Activated naive CD4-positive, alpha-beta T cell treated with anti-CD3 and anti-CD28 coated beads, Interleukin-2, amount 50 U/mL, for 72 hours (primary cell): ENCODE results near the gene MCAT. TPM values are rescaled to one million over a fixed set of nuclear protein-coding genes. Genes with fewer than 3 reads are reported as not detected.

ENCODE experiments used
- ATAC-seq, 2 donors: fragments of 150-1000 bp; cut with Tn5 transposase; 2 replicates each; pipeline ENCODE4 v1.10.0; 2021; ENCODE audit warnings: mild to moderate bottlenecking in 2 of 2, moderate library complexity in 2 of 2
- DNase-seq, 2 donors: peaks; one replicate each; pipeline ENCODE4 v3.0.0; 2021 to 2022; ENCODE audit warnings: low spot score in 2 of 2
- H3K27ac Mint-ChIP-seq, 2 donors: one replicate each; pipeline ENCODE4 v1.8.0; 2022; ENCODE audit warnings: mild to moderate bottlenecking in 2 of 2, mixed read lengths in 2 of 2
- H3K36me3 Mint-ChIP-seq, 2 donors: one replicate each; pipeline ENCODE4 v1.8.0; 2022; ENCODE audit warnings: mixed read lengths in 2 of 2
- H3K9me3 Mint-ChIP-seq, 2 donors: one replicate each; pipeline ENCODE4 v1.8.0; 2022; ENCODE audit warnings: mixed read lengths in 2 of 2
- total RNA-seq, 2 donors: library from RNA; stranded (reverse); gene quantifications; one replicate each; pipeline ENCODE4 v1.2.3, GENCODE V29; 2022

Gene MCAT
- total RNA-seq, 2 donors from 2014 or later, result 6.0 to 19.4 TPM

DNA sequence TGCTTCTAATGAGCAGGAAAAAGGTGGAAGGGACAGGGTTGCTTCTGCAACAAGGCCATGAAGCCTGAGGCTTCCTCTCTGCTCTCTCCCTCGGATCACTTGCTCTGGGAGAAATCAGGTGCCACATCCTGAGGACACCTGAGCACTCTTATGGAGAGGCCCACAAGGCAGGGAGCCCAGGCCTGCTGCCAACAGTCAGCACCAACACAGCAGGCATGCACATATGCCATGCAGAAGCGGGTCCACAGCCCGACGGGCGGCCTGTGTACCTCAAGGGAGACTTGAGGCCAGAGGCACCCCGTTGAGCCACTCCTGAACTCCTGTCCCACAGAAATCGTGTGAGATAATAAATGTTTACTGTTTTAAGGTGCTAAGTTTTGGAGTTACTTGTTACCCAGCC is 34.3 kb upstream of the MCAT start:
- DNase-seq (no peak), ATAC-seq (no peak)
- Mint-ChIP-seq H3K9me3 (no peaks in the 10 kb centered on the region), H3K27ac (no peak overlapping the region), H3K36me3 (peaks cover 12 to 30% of the 10 kb centered on the region in 2 donors)

GRCh38 chr22:43176090-43176489 is 32.9 kb upstream of the MCAT start:
- no peaks in the 10 kb centered on the region for H3K9me3 Mint-ChIP-seq
- ATAC-seq (no peak), DNase-seq (no peak)
- no peak overlapping the region for H3K27ac Mint-ChIP-seq
- H3K36me3 Mint-ChIP-seq, result peaks cover 12 to 26% of the 10 kb centered on the region in 2 donors

DNA sequence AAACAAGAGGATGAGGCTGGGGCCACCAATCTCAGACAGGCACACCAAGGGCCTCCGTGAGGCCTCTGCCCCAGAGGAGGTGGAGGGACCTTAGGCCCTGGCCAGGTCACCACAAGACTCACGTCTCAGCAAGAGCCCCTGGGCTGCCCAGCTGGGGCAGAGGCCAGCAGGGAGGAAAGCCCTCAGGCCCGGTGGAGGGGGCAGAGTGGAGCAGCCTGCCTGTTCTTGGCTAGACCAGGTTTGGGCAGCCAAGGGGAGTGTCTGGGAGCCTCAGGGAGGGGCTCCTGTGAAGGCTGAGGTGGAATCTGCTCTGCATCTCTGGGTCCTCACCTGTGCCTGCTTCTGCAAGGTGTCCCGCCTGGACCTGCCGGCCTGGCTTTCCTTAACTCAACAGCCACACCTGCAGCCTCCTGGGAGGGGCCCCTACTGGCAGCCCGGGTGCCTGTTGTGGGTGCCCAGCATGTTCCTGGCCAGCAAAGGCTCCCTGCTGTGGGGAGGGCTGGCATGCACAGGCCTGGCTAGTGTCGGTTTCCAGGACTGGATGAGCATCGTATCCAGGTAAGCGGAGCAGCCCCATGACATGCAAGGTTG is 31.8 kb upstream of the MCAT start:
- Mint-ChIP-seq H3K9me3 (no peaks in the 10 kb centered on the region), H3K27ac (no peak overlapping the region), H3K36me3 (peaks cover 12 to 25% of the 10 kb centered on the region in 2 donors)
- ATAC-seq (no peak), DNase-seq (no peak)

- H3K36me3 Mint-ChIP-seq, result peaks cover 8 to 16% of the 10 kb centered on the region in 2 donors
- DNase-seq (no peak), ATAC-seq (no peak)
- no peak overlapping the region for H3K27ac Mint-ChIP-seq
- H3K9me3 Mint-ChIP-seq, result no peaks in the 10 kb centered on the region
Measured at GRCh38 chr22:43173976-43174720, 30.9 kb upstream of the MCAT start.

GRCh38 chr22:43173566-43173965 is 30.4 kb upstream of the MCAT start:
- no peak for ATAC-seq
- H3K27ac Mint-ChIP-seq, result no peak overlapping the region
- no peak for DNase-seq
- H3K9me3 Mint-ChIP-seq, result no peaks in the 10 kb centered on the region
- H3K36me3 Mint-ChIP-seq, result peaks cover 2 to 10% of the 10 kb centered on the region in 2 donors

GRCh38 chr22:43172191-43172590 is 29.0 kb upstream of the MCAT start:
- peaks cover 0 to 5% of the 10 kb centered on the region in 2 donors for H3K36me3 Mint-ChIP-seq
- no peak overlapping the region for H3K27ac Mint-ChIP-seq
- ATAC-seq (no peak), DNase-seq (no peak)
- no peaks in the 10 kb centered on the region for H3K9me3 Mint-ChIP-seq

DNA sequence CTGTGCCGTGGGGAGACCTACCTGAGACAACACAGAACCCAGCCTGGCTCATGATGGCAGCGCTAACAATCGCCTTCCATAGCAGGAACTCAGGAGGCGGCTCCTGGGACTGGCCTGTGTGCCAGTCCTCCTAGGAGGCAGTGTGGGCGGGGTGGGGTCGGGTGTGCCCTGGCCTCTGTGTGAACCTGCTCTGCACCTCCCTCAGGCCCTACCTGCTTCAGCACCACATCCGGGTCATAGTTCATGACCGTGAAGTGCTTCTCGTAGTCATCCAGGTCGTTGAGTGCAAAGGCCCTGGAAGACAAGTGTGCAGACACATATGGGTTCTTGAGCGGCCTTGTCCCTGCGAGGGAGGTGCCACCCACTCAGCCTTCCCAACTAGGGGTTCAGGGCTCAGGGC is 28.4 kb upstream of the MCAT start:
- no peak for DNase-seq
- no peak for ATAC-seq
- Mint-ChIP-seq H3K36me3 (peaks cover 0 to 5% of the 10 kb centered on the region in 2 donors), H3K9me3 (no peaks in the 10 kb centered on the region), H3K27ac (no peak overlapping the region)

- peaks cover 0 to 5% of the 10 kb centered on the region in 2 donors for H3K36me3 Mint-ChIP-seq
- H3K27ac Mint-ChIP-seq, result no peak overlapping the region
- no peaks in the 10 kb centered on the region for H3K9me3 Mint-ChIP-seq
- no peak for DNase-seq
- ATAC-seq, result no peak
Measured at GRCh38 chr22:43171019-43171491, 27.9 kb upstream of the MCAT start.

GRCh38 chr22:43170131-43170480 is 26.9 kb upstream of the MCAT start:
- ATAC-seq (no peak), DNase-seq (no peak)
- peak overlapping the region in 1 of 2 donors; percentile 37 for H3K27ac Mint-ChIP-seq
- H3K36me3 Mint-ChIP-seq, result peaks cover 0 to 5% of the 10 kb centered on the region in 2 donors
- no peaks in the 10 kb centered on the region for H3K9me3 Mint-ChIP-seq

DNA sequence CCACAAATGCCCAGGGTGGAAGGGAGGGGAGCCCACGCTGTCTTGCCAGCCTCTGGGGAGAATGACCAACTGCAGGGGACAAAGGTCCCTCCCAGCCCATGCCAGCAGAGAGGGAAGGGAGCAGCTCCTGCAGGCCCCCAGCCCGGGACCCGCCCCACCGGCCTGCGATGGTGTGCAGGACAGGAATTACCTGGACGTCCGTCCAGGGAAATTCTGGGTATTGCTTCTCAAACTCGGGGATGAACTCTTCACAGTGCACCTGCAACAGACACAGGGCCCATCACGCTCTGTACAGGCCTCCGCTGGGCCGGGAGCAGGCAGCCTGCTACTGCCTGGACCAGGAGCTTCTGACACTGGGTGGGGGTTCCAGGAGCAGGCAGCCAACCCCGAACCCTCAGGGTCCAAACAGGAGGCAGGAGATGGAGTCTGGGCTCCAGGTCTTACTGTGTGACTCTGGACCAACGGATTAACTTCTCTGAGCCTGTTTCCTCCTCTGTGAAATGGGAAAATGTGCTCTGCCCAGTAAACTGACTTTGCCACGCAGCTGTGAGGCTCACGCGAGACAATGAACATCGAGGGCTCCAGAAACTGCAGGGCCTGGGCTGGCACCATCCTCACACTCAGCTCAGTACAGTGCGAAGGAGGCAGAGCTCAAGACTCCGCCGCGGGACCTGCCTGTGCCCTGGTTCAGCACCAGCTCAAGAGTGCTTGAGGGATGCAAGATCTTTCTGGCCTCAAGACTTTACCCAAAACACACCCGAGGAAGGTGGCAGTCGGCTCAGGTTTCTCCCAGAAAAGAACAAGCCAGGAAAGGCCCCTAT is 26.3 kb upstream of the MCAT start:
- Mint-ChIP-seq H3K9me3 (no peaks in the 10 kb centered on the region), H3K27ac (no peak overlapping the region), H3K36me3 (peaks cover 0 to 5% of the 10 kb centered on the region in 2 donors)
- DNase-seq (no peak), ATAC-seq (no peak)

DNA sequence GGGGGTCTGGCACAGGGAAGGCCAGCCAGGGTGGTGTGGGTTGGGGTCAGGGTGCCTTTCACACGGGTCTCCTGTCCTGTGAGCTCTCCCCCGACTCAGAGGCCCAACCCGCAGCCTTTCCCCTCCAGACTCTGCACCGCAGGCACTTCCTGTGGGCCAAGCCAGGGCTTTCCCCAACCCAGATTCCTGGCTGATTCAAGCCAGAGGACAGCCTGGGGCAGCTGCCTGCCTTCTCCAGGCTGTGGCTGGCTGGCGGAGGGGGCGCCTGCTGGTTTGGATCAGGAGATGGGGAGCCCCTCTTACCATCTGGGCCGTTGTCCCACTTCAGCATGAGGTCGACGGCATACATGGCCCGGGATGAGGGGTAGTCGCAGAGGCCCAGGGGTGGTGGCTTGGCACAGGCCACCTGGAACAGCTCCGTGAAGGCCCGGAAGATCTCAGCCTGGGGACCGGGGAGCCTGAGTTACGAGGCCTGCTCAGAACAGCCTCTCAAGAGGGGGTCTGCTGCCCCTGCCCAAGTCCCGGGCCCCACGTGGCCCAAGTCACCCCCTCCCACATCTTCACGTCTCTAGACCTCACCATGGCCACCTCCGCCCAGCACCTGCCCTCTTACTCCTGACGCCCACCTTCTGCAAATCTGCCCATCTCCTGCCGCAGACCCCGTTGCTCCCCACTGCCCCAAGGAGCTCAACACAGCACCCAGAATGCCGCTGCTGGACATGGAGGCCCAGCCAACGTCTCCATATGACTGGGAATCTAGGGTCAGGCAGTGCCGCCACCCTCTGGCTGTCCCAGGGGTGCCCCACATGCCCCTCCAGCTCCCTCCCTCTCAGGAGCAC is 25.5 kb upstream of the MCAT start:
- peak in 1 of 2 donors; percentile 21 for ATAC-seq
- Mint-ChIP-seq H3K36me3 (peaks cover 0 to 5% of the 10 kb centered on the region in 2 donors), H3K27ac (peak overlapping the region; percentile 25 to 39), H3K9me3 (no peaks in the 10 kb centered on the region)
- no peak for DNase-seq

DNA sequence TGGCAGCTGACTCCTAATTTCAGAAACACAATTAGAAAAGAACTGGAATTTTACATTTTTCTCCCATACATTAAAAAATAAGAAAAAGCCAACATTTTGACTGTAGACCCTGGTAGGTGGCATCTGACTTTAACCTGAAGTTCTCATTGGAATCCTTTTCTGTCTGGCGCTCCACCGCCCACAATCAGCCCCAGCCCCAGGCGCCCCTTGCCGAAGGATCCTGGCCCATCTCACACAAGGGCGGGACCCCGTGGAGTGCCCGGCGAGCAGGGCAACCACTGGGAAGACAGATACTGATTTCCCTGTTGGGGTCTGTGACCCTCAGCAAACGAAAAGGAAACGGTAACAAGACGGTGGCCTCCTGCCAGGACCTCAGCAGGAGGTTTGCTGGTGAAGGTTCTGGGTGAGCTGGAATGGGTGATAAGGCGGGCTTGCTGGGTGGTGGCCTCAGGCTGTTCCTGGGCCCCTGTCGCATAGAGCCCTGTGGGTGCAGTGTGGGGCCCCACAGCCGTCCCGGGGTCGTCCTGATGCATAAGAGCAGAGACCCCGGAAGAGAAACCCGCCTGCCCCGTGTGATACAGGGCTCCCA is 23.9 kb upstream of the MCAT start:
- H3K36me3 Mint-ChIP-seq, result no peaks in the 10 kb centered on the region
- ATAC-seq (no peak), DNase-seq (no peak)
- H3K27ac Mint-ChIP-seq, result no peak overlapping the region
- H3K9me3 Mint-ChIP-seq, result no peaks in the 10 kb centered on the region

DNA sequence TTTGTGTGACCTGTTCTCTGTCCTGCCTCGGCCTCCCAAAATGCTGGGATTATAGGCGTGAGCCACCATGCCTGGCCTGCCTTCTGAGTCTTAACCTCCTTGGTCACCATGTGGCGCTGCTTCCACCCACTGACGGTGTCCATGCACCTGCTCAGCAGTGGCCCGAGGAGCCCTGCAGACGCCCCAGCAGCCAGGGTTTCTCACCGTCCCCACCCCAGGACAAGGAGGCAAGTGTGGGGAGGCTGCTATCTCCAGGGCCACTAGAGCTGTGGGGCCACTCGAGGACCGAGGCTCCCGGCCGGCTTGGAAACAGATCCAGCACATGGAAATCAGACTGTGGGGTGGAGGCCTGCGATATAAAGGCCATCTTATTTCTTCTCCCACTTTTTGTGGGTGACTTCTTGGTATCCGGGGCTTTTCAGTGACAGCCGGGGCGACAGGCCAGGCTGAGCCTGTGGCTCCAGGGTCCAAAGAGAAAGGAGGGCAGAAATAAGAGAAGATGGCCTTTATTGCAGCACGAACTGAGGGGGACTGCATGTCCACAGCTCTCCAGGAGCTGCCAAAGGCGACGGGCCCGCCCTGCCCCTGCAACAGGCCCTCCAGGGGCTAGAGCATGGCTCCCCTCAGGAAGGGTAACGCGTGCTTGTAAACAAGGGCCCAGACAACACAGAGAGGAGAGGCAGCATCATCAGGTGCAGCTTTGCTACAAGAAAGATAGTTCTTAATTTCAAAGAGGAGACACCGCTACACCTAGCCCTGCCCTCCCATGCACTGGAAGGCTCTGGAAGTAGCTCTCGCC is 23.1 kb upstream of the MCAT start:
- DNase-seq (no peak), ATAC-seq (no peak)
- H3K27ac Mint-ChIP-seq, result peak overlapping the region; percentile 47 to 53
- H3K36me3 Mint-ChIP-seq, result no peaks in the 10 kb centered on the region
- no peaks in the 10 kb centered on the region for H3K9me3 Mint-ChIP-seq

DNA sequence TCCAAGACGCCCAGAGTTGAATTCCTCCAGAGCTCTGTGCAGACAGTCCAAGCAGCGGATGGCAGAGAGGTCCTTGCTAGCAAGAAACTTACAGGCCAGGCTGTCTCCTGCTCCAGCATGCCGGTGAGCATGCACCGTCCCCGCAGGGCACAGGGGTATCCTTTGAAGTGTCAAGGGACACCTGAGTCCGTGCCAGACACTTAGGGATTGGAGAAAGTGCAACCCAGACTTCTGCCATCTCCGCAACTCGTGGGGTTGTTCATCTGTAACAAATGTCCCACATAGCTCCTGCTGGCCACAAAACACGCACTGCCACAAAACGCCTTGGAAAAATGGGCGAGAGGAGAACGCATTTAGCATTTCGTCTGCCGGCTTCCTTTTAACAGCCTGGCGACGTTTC is 21.4 kb upstream of the MCAT start:
- ATAC-seq, result no peak
- DNase-seq, result no peak
- Mint-ChIP-seq H3K9me3 (no peaks in the 10 kb centered on the region), H3K36me3 (no peaks in the 10 kb centered on the region), H3K27ac (peak overlapping the region in 1 of 2 donors; percentile 22)

GRCh38 chr22:43163241-43163795 is 20.1 kb upstream of the MCAT start:
- Mint-ChIP-seq H3K36me3 (no peaks in the 10 kb centered on the region), H3K9me3 (no peaks in the 10 kb centered on the region), H3K27ac (no peak overlapping the region)
- ATAC-seq (no peak), DNase-seq (no peak)
